Erythroblast (primary cell): ENCODE data around the gene ADTRP.

ENCODE experiments used
- GATA1 ChIP-seq: IDR thresholded peaks from 2 replicates; pipeline ENCODE4 v1.6.1; 2011; ENCODE audit warnings: low read depth, mild to moderate bottlenecking, control low read depth, low read length, moderate library complexity
- POLR2A ChIP-seq: IDR thresholded peaks from 2 replicates; pipeline ENCODE4 v1.6.1; 2011; ENCODE audit warnings: mild to moderate bottlenecking, low read length

GRCh38 chr6:11724286-11724685, 54.3 kb downstream of the ADTRP start:
- no peak for TF ChIP-seq POLR2A
- no peak for TF ChIP-seq GATA1
